Subcutaneous adipose tissue (tissue), 4 donors: ENCODE results near the gene DHRS7. TPM values are rescaled to one million over a fixed set of nuclear protein-coding genes. Genes with fewer than 3 reads are reported as not detected.

Source experiments
- CTCF ChIP-seq: fragments of 450-650 bp; IDR thresholded peaks from one replicate; pipeline ENCODE4 v1.5.1; 2016; ENCODE audit warnings: low read depth, mild to moderate bottlenecking, control low read depth, antibody characterized with exemption, moderate library complexity
- total RNA-seq, 4 donors: library from RNA; depleted of rRNA; stranded (reverse); fragments of >200 nt; gene quantifications; one replicate each; pipeline ENCODE4 v1.1.0, GENCODE V29; 2016

The DHRS7 gene
- total RNA-seq, 4 donors from 2014 or later: 73.0 to 106 (median 83.2) TPM

- TF ChIP-seq CTCF: no peak
Observed at GRCh38 chr14:60184146-60184904, 19.1 kb upstream of the DHRS7 start.

GRCh38 chr14:60183741-60184140, 18.5 kb upstream of the DHRS7 start:
- no peak for TF ChIP-seq CTCF

- TF ChIP-seq CTCF: no peak
Observed at GRCh38 chr14:60183138-60183537, 17.9 kb upstream of the DHRS7 start.

GRCh38 chr14:60179431-60179869, 14.3 kb upstream of the DHRS7 start:
- no peak for TF ChIP-seq CTCF

GRCh38 chr14:60178820-60179219, 13.6 kb upstream of the DHRS7 start:
- TF ChIP-seq CTCF: no peak

- TF ChIP-seq CTCF: no peak
Observed at GRCh38 chr14:60178164-60178563, 13.0 kb upstream of the DHRS7 start.

GRCh38 chr14:60175255-60175902, 10.2 kb upstream of the DHRS7 start:
- TF ChIP-seq CTCF: no peak
